OCI-LY3 (cell line): ENCODE measurements around the gene STK35.

Source experiments
- EZH2phosphoT487 ChIP-seq: fragments of 200-600 bp; shearing (Covaris generic); IDR thresholded peaks from 2 replicates; pipeline ENCODE4 v1.6.1; 2018; ENCODE audit warnings: antibody characterized with exemption, mixed run types, low read depth
- TF ChIP-seq, protein P1 (sequence below): fragments of 200-600, 300-600 bp; sonication (generic); IDR thresholded peaks from 2 replicates; pipeline ENCODE4 v1.5.1; 2014; ENCODE audit warnings: antibody characterized with exemption, low read length, low read depth

DNA sequence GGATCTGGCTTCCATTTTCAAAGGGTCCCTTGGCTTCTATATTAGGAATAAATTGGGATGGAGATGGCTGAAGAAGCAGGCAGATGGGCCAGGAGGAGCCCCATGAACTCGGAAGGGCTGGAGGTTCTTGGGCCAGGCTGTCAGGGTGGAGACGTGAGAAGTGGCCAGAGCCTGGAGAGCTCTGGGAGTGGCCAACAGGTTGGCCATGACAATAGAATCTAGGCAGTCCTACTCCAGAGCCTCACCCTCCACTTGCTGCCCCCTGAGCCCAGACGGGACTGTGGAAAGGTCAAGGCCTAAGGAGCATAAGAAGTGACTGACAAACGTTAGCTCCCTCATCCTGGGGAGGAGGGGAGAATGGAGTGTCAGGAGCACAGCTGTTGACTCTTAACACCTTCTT lies 62.1 kb downstream of the STK35 start:
- TF ChIP-seq, protein P1, sequence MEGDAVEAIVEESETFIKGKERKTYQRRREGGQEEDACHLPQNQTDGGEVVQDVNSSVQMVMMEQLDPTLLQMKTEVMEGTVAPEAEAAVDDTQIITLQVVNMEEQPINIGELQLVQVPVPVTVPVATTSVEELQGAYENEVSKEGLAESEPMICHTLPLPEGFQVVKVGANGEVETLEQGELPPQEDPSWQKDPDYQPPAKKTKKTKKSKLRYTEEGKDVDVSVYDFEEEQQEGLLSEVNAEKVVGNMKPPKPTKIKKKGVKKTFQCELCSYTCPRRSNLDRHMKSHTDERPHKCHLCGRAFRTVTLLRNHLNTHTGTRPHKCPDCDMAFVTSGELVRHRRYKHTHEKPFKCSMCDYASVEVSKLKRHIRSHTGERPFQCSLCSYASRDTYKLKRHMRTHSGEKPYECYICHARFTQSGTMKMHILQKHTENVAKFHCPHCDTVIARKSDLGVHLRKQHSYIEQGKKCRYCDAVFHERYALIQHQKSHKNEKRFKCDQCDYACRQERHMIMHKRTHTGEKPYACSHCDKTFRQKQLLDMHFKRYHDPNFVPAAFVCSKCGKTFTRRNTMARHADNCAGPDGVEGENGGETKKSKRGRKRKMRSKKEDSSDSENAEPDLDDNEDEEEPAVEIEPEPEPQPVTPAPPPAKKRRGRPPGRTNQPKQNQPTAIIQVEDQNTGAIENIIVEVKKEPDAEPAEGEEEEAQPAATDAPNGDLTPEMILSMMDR = no peak
- TF ChIP-seq EZH2phosphoT487 = no peak
